Neural crest cell (in vitro differentiated cells): ENCODE results near the gene CDH16. TPM values are rescaled to one million over a fixed set of nuclear protein-coding genes. Genes with fewer than 3 reads are reported as not detected.

Experiments used
- DNase-seq: peaks from one replicate; pipeline ENCODE4 v3.0.0; 2021; ENCODE audit warnings: low read depth, mixed read lengths, low spot score
- H3K27ac Mint-ChIP-seq: one replicate; pipeline ENCODE4 v1.8.0; 2021; ENCODE audit warnings: mild to moderate bottlenecking, mixed read lengths; ENCODE audit not compliant: unreplicated experiment
- H3K27me3 Mint-ChIP-seq: 2 replicates; pipeline ENCODE4 v1.8.0; 2021; ENCODE audit warnings: low read depth, mild to moderate bottlenecking, mixed read lengths
- H3K36me3 Mint-ChIP-seq: 2 replicates; pipeline ENCODE4 v1.8.0; 2021; ENCODE audit warnings: low read depth, mild to moderate bottlenecking, mixed read lengths
- H3K4me1 Mint-ChIP-seq: 2 replicates; pipeline ENCODE4 v1.8.0; 2021; ENCODE audit warnings: mixed read lengths
- H3K4me3 Mint-ChIP-seq: one replicate; pipeline ENCODE4 v1.8.0; 2021; ENCODE audit warnings: mild to moderate bottlenecking, mixed read lengths
- H3K9me3 Mint-ChIP-seq: 2 replicates; pipeline ENCODE4 v1.8.0; 2021; ENCODE audit warnings: mixed read lengths
- total RNA-seq: library from RNA; stranded (reverse); gene quantifications from 2 replicates; pipeline ENCODE4 v1.2.1, GENCODE V29; 2021
- TF ChIP-seq, protein P1 (sequence below): fragments of 200-600 bp; sonication (generic); conservative IDR thresholded peaks from 2 replicates; pipeline ENCODE4 v1.5.0; 2021; ENCODE audit warnings: antibody characterized with exemption, mild to moderate bottlenecking

The CDH16 gene
- total RNA-seq, 1 donor from 2014 or later: not detected

DNA sequence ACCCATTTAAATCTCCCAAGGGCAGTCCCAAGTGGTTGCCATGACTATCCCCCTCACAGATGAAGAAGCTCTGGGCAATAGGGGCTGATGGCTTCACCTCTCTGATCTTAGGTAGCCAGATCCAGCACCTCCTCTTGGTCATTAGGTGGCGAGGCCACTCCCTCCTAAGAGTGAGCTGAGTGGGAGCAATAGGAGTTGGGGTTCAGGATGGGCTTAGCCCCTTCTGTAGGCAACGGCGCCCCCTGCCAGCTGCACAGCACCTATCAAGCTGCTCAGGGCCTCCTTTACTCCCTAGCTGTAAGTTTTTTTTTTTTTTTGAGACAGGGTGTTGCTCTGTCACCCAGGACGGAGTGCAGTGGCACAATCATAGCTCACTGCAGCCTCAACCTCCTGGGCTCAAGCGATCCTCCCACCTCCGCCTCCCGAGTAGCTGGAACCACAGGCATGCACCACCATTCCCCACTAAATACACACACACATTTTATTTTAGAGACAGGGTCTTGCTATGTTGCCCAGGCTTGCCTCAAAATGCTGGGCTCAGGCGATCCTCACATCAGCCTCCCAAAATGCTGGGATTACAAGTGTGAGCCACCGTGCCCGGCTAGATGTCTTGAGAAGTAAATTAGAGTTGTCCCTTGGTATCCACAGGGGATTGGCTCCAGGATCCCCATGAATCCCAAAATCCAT, 10.2 kb upstream of the CDH16 start:
- Mint-ChIP-seq H3K27ac (no peak overlapping the region), H3K36me3 (no peaks in the 10 kb centered on the region), H3K4me3 (peak overlapping the region; percentile 57), H3K27me3 (peaks cover 49% of the 10 kb centered on the region), H3K4me1 (peaks cover 24% of the 10 kb centered on the region), H3K9me3 (no peaks in the 10 kb centered on the region)
- TF ChIP-seq, protein P1, sequence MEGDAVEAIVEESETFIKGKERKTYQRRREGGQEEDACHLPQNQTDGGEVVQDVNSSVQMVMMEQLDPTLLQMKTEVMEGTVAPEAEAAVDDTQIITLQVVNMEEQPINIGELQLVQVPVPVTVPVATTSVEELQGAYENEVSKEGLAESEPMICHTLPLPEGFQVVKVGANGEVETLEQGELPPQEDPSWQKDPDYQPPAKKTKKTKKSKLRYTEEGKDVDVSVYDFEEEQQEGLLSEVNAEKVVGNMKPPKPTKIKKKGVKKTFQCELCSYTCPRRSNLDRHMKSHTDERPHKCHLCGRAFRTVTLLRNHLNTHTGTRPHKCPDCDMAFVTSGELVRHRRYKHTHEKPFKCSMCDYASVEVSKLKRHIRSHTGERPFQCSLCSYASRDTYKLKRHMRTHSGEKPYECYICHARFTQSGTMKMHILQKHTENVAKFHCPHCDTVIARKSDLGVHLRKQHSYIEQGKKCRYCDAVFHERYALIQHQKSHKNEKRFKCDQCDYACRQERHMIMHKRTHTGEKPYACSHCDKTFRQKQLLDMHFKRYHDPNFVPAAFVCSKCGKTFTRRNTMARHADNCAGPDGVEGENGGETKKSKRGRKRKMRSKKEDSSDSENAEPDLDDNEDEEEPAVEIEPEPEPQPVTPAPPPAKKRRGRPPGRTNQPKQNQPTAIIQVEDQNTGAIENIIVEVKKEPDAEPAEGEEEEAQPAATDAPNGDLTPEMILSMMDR: peak; percentile 38
- DNase-seq: no peak

DNA sequence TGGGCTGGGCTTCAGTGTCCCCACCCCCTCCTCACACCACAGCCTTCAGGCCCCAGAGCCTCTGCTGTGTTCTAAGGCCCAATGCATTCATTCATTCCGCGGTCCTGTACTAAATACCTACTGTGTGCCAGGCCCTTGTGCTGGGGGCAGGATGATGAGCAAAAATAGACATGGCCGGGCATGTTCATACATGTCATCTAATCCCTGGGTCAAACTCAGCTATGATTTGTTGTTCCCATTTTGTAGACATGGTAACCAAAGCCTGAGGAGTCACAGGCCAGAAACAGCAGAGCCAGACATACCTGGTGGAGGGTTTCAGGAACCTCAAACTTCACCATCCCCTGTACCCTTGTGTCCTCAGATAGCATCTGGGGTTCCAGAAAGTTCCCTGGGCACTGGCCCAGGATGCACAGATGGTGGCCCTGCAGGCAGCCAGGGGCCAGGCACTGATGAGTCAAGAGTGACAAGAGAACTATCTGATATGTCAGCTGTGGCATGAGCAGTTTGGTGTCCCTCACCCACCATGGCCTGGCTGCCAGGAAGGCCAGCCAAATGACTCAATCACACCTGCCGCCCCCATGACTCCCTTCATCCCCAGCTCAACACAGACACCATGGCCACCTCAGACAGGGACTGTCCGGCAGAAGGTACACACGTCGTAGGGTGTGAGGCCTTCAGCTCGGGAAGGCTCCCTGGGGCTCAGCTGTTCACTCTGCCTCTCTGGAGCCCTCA, 9.4 kb upstream of the CDH16 start:
- peaks cover 57% of the 10 kb centered on the region for H3K27me3 Mint-ChIP-seq
- peak overlapping the region; percentile 49 for H3K4me3 Mint-ChIP-seq

DNA sequence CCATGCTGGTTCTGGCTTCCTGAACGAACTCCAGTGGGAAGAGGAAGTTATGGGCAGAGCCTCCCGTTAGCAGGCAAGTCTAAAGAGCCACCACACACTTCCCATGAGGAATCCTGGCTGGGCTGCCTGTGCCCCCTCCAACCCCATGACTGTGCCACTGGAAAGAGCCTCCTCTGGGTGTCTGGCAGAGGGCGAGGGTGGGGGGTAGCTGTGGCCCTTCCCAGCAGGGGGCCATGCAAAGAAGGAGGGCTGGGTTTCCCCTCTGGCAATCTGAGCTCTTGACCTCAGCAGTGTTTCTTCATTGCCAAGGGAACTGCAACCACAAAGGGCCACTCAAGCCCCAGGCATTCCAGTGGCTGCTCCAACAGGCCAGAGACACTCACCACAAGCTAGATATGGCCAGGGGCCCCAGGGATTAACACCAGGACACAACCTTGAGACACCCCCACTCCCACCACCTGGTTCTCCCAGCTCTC, 8.3 kb upstream of the CDH16 start:
- Mint-ChIP-seq H3K36me3 (no peaks in the 10 kb centered on the region), H3K4me3 (peak overlapping the region; percentile 44), H3K9me3 (no peaks in the 10 kb centered on the region), H3K27ac (no peak overlapping the region), H3K27me3 (peaks cover 64% of the 10 kb centered on the region), H3K4me1 (peaks cover 7% of the 10 kb centered on the region)
- no peak for DNase-seq
- TF ChIP-seq, protein P1: no peak

More for the DNA sequence above, 9.4 kb upstream of the CDH16 start:
- H3K36me3 Mint-ChIP-seq: no peaks in the 10 kb centered on the region
- H3K4me1 Mint-ChIP-seq: peaks cover 16% of the 10 kb centered on the region
- TF ChIP-seq, protein P1: no peak
- no peak for DNase-seq
- no peaks in the 10 kb centered on the region for H3K9me3 Mint-ChIP-seq
- H3K27ac Mint-ChIP-seq: no peak overlapping the region

DNA sequence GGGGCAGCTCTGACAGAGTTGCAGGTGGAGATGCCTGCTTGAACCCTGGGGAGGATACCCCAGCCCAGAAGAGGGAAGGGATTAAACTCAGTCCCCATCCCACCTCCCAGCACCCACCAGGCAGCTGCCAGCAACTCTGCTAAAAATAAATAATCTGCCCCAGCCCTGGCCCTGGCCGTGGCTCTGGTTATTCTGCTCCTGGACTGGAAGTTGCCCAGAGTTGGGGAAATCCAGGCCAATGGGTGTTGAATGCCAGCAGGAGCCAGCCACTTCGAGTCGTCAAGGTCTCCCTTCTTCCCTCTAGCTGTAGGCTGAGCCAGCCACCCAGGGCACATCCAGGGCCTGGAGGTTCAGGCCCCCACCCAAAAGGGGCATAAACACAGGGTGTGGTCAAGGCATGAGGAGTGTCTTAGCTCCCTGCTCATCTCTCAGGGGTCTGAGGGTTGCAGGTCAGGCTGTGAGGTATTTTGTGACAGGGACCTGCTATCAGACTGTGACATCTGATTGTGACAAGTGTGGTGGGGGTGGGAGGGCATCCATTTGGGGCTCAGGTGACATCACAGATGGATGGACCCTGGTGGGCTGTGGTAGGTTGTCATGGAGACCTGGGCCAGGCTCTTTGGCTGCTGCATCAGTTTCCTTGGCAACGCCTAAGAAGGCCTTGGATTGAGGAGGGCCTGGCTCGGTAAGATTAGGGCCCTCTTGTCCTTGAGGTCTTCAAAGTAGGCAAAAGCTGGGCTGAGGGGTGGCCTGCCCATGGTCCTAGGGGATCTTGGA, 7.7 kb upstream of the CDH16 start:
- TF ChIP-seq, protein P1: no peak
- no peak overlapping the region for H3K27ac Mint-ChIP-seq
- H3K9me3 Mint-ChIP-seq: no peaks in the 10 kb centered on the region
- H3K27me3 Mint-ChIP-seq: peaks cover 69% of the 10 kb centered on the region
- DNase-seq: no peak
- peaks cover 7% of the 10 kb centered on the region for H3K4me1 Mint-ChIP-seq
- H3K36me3 Mint-ChIP-seq: no peaks in the 10 kb centered on the region
- peak overlapping the region; percentile 44 for H3K4me3 Mint-ChIP-seq

DNA sequence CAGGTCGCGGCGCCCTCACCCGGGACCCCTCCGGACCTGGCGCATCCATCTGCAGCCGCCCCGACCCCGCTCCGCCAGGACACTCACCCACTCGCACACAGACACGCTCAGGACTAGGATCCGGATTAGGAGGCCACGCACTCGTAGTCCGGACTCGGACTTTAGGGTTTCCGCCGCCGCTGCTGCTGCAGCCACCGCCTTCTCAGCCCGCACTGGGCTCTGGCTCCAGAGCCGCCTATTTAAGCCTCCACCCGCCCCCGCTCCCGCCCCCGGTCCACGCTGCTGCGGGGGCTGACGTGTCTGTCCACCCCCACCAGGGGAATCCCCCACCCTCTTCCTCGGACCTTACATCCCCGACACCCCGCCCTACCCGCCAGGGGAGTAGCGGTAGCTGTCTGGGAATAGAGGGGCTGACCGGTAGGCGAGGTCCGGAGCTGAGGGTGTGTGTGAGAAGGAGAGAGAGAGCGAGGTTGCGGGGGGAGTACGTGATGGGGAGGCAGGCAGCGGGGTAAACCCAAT, 6.7 kb upstream of the CDH16 start, which contains the start of gene RRAD:
Gene RRAD, minus strand, starts transcription at position 214 of the 519 bp plus-strand sequence. CDS start 356 bp downstream, outside the sequence.
- no peak for DNase-seq
- TF ChIP-seq, protein P1: no peak
- peak within 1 kb of the TSS; percentile 15 for H3K4me3 Mint-ChIP-seq
- peaks cover 7% of the 10 kb centered on the region for H3K4me1 Mint-ChIP-seq
- H3K27ac Mint-ChIP-seq: no peak within 1 kb of the TSS
- no peaks in the 10 kb centered on the region for H3K9me3 Mint-ChIP-seq
- peaks cover 74% of the 10 kb centered on the region for H3K27me3 Mint-ChIP-seq
- no peaks in the 10 kb centered on the region for H3K36me3 Mint-ChIP-seq
